Fibroblast of skin of scalp (primary cell): ENCODE data around the gene INAFM2.

Experiments used
- DNase-seq: peaks from one replicate; pipeline ENCODE4 v3.0.0-alpha.2; 2013

INAFM2 gene

GRCh38 chr15:40365624-40366456, 42.3 kb downstream of the INAFM2 start:
- no peak for DNase-seq

GRCh38 chr15:40366457-40367370, 43.2 kb downstream of the INAFM2 start:
- DNase-seq: no peak

DNA sequence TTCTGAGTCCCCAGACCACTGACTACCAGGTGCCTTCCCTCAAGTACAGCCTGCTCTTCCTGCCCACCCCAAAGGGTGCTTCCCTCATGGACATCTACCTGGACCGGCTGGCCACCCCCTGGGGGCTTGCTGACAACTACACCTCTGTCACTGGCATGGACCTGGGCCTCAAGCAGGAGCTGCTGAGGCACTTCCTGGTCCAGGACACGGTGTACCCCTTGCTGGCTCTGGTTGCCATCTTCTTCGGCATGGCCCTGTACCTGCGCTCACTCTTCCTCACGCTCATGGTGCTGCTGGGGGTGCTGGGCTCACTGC, 43.8 kb downstream of the INAFM2 start:
- DNase-seq: no peak

DNA sequence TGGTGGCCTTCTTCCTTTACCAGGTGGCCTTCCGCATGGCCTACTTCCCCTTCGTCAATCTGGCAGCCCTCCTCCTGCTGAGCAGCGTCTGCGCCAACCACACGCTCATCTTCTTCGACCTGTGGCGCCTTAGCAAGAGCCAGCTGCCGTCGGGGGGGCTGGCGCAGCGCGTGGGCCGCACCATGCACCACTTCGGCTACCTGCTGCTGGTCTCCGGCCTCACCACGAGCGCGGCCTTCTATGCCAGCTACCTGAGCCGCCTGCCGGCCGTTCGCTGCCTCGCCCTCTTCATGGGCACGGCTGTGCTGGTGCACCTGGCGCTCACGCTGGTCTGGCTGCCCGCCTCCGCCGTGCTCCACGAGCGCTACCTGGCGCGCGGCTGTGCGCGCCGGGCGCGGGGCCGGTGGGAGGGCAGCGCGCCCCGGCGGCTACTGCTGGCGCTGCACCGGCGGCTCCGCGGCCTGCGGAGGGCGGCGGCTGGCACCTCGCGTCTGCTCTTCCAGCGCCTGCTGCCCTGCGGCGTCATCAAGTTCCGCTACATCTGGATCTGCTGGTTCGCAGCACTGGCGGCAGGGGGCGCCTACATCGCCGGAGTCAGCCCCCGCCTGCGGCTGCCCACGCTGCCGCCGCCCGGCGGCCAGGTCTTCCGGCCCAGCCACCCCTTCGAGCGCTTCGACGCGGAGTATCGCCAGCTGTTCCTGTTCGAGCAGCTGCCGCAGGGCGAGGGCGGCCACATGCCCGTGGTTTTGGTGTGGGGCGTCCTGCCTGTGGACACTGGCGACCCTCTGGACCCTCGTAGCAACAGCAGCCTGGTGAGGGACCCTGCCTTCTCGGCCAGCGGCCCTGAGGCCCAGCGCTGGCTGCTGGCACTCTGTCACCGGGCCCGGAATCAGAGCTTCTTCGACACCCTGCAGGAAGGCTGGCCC, 44.5 kb downstream of the INAFM2 start:
- peak; percentile 88 for DNase-seq

GRCh38 chr15:40368719-40369473, 45.4 kb downstream of the INAFM2 start:
- DNase-seq: no peak

DNA sequence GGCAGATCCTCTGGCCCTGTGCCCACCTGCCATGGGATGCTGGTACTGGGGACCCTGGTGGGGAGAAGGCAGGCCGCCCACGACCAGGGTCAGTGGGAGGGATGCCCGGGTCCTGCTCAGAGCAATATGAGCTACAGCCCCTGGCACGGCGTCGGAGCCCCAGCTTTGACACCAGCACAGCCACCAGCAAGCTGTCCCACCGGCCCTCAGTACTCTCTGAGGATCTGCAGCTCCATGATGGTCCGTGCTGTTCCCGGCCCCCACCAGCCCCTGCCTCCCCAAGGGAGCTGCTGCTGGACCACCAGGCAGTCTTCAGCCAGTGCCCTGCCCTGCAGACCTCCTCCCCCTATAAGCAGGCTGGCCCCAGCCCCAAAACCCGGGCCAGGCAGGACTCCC, 46.0 kb downstream of the INAFM2 start:
- DNase-seq: no peak

GRCh38 chr15:40369971-40370370, 46.5 kb downstream of the INAFM2 start:
- no peak for DNase-seq

DNA sequence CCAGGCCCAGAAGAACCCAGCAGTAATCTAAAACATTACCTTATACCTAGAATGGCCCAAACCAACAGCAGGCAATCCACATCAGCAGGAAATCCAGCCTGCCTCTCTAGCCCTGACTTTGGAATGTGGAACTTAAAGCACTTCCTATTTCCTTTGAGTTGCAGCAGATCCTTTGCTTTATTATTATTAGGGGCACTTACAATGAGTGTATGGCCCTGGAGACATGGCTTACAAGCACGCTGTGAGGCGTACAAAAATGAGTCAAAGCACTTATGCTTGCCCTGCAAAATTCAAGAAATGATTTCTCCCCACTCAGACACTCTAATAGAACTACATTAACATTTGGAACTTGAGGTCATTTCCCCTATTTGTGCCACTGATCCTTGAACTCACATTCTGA, 49.5 kb downstream of the INAFM2 start:
- DNase-seq: peak; percentile 48
